OCI-LY1 (cell line): Measurements from ENCODE around the gene REX1BD.

Source experiments
- H2AFZ ChIP-seq: fragments of 200-600 bp; sonication (generic), shearing (Covaris generic); 2 replicates; pipeline ENCODE4 v1.6.0; 2014; ENCODE audit warnings: antibody characterized with exemption, mild to moderate bottlenecking, low read length
- H3F3A ChIP-seq: fragments of 200-600 bp; sonication (generic), shearing (Covaris generic); 2 replicates; pipeline ENCODE4 v1.6.0; 2014; ENCODE audit warnings: mild to moderate bottlenecking, antibody characterized with exemption, low read length, moderate library complexity; ENCODE audit not compliant: insufficient read depth
- H3K27ac ChIP-seq: fragments of 200-600 bp; sonication (generic); 2 replicates; pipeline ENCODE4 v1.5.1; 2014; ENCODE audit warnings: low read length, mixed run types, mild to moderate bottlenecking, low read depth; ENCODE audit not compliant: poor library complexity, severe bottlenecking
- H3K27me3 ChIP-seq: fragments of 200-600 bp; sonication (generic); 2 replicates; pipeline ENCODE4 v1.6.0; 2014; ENCODE audit warnings: antibody characterized with exemption, mild to moderate bottlenecking, low read length, moderate library complexity; ENCODE audit not compliant: insufficient read depth
- H3K36me3 ChIP-seq: fragments of 200-600 bp; sonication (generic); 2 replicates; pipeline ENCODE4 v1.6.1; 2014; ENCODE audit warnings: mild to moderate bottlenecking, antibody characterized with exemption, low read length, moderate library complexity, mixed read lengths; ENCODE audit not compliant: insufficient read depth
- H3K4me1 ChIP-seq: fragments of 200-600 bp; sonication (generic); 2 replicates; pipeline ENCODE4 v1.5.1; 2014; ENCODE audit warnings: mild to moderate bottlenecking, low read length, moderate library complexity; ENCODE audit not compliant: insufficient read depth, severe bottlenecking
- H3K4me2 ChIP-seq: fragments of 200-600 bp; sonication (generic), shearing (Covaris generic); 2 replicates; pipeline ENCODE4 v1.6.1; 2014; ENCODE audit warnings: low read length
- H3K4me3 ChIP-seq: fragments of 200-600 bp; sonication (generic); 2 replicates; pipeline ENCODE4 v1.5.1; 2014; ENCODE audit warnings: low read length, low read depth, mild to moderate bottlenecking, mixed read lengths; ENCODE audit not compliant: poor library complexity, severe bottlenecking
- H3K79me2 ChIP-seq: fragments of 200-600 bp; shearing (Covaris generic); 2 replicates; pipeline ENCODE4 v1.6.1; 2016; ENCODE audit warnings: mixed run types, low read length, mixed read lengths; ENCODE audit not compliant: insufficient read depth
- H3K9ac ChIP-seq: fragments of 200-600 bp; sonication (generic), shearing (Covaris generic); 2 replicates; pipeline ENCODE4 v1.6.1; 2014; ENCODE audit warnings: mild to moderate bottlenecking, low read length, mixed read lengths
- H3K9me2 ChIP-seq: fragments of 200-600 bp; sonication (generic), shearing (Covaris generic); 2 replicates; pipeline ENCODE4 v1.6.1; 2014; ENCODE audit warnings: low read depth, mild to moderate bottlenecking, low read length, mixed read lengths
- H3K9me3 ChIP-seq: fragments of 200-600 bp; shearing (Covaris generic); 2 replicates; pipeline ENCODE4 v1.6.1; 2014; ENCODE audit warnings: low read length, mixed read lengths
- H4K20me1 ChIP-seq: fragments of 200-600 bp; sonication (generic), shearing (Covaris generic); 2 replicates; pipeline ENCODE4 v1.6.0; 2016; ENCODE audit warnings: mild to moderate bottlenecking, low read length; ENCODE audit not compliant: insufficient read depth
- CTCF ChIP-seq: fragments of 200-600 bp; sonication (generic), shearing (Covaris generic); IDR thresholded peaks from 2 replicates; pipeline ENCODE4 v1.5.1; 2017; ENCODE audit warnings: mild to moderate bottlenecking, antibody characterized with exemption, low read length, moderate library complexity, mixed read lengths
- EZH2 ChIP-seq: fragments of 200-600 bp; sonication (generic), shearing (Covaris generic); IDR thresholded peaks from 2 replicates; pipeline ENCODE4 v1.8.0; 2017; ENCODE audit warnings: borderline replicate concordance, mixed run types, mild to moderate bottlenecking, antibody characterized with exemption, low read length, moderate library complexity, mixed read lengths

REX1BD gene

DNA sequence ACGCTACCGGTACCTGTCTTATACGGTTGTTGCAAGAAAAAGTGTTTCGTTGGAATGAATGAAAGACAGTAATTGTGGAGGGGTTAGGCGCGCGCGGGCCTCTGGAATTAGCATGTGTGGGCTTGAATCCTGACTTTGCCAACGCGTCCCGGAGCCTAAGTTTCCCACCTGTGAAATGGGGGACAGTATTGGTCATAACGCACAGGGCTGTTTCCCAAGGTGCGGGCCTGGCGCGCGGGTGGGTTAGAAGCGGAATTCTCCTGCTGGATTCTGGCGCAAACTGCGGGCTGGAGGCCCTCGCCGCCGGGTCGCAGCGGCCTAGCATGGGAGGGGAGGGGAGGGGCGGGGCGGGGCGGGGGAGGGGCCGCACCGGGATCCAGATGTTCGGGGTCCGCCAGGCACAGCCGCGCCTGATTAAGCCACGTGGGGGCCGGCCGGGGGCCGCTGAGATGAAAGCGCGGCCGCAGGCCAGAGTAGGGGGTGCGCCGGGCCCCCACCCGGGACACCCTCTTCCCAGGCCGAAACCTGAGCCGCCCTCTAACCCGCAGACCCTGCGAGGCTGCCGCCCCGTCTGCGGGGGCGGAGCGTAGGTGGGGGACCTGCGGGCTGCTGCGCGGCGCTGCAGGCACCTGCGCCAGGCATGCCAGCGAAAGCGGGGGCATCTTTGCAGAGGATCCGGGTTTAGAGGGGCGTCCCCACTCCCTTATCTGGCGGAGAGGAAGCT is 22.9 kb downstream of the REX1BD start:
- no peak overlapping the region for H2AFZ ChIP-seq
- H4K20me1 ChIP-seq = no peaks in the 10 kb centered on the region
- no peaks in the 10 kb centered on the region for H3K9me3 ChIP-seq
- no peak overlapping the region for H3K27ac ChIP-seq
- H3K4me3 ChIP-seq = no peak overlapping the region
- H3K4me2 ChIP-seq = peak overlapping the region; percentile 29; the same call in 1 of the 2 replicates
- H3F3A ChIP-seq = no peaks in the 10 kb centered on the region
- TF ChIP-seq EZH2 (no peak), CTCF (no peak)
- no peak overlapping the region for H3K9ac ChIP-seq
- peaks cover 17% of the 10 kb centered on the region for H3K27me3 ChIP-seq
- H3K36me3 ChIP-seq = no peaks in the 10 kb centered on the region
- no peaks in the 10 kb centered on the region for H3K9me2 ChIP-seq
- H3K79me2 ChIP-seq = no peaks in the 10 kb centered on the region
- no peaks in the 10 kb centered on the region for H3K4me1 ChIP-seq

- Histone ChIP-seq H3K4me2 (peak overlapping the region; percentile 29; the same call in 1 of the 2 replicates), H3K27ac (no peak overlapping the region), H3K4me1 (no peaks in the 10 kb centered on the region), H3F3A (no peaks in the 10 kb centered on the region), H4K20me1 (no peaks in the 10 kb centered on the region), H3K9me3 (no peaks in the 10 kb centered on the region), H3K4me3 (no peak overlapping the region), H3K9me2 (no peaks in the 10 kb centered on the region), H2AFZ (no peak overlapping the region), H3K9ac (no peak overlapping the region), H3K79me2 (no peaks in the 10 kb centered on the region), H3K27me3 (peaks cover 22% of the 10 kb centered on the region), H3K36me3 (no peaks in the 10 kb centered on the region)
- TF ChIP-seq EZH2 (no peak), CTCF (no peak)
These were observed 23.6 kb downstream of the REX1BD start for GRCh38 chr19:18612051-18612771.

DNA sequence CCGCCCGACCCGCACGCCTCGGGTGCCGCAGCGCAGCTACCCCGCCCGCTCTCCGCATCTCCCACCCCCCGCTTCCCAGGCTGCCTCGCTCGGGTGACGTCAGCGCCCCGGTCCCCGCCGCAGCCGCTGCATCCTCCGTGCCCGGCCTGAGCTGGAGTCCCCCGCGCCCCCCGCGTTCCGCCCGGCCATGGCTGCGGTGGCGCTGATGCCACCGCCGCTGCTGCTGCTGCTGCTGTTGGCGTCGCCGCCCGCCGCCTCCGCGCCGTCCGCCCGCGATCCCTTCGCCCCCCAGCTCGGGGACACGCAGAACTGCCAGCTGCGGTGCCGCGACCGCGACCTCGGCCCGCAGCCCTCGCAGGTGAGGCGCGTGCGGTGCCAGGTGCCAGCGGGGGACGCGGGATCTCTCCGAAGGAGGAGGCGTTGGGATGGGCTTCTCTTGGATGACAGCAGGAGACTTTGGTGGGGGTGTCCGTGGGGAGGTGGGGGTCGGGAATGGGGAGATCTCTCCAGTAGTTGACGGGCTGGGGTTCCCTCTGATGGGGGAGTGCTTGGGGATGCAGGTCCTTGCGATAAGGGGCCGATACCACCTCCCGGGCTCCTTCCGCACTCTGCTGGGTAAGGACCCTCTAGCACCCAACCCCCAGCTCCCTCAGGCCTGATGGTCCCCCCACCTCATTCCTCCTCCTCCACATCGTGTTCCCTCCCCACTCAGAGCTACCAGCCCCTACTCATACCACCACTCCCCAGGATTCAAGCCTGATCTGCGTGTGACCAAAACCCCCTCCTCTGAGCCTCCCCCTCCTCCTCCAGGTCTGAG is 24.4 kb downstream of the REX1BD start, which contains the start of gene TMEM59L:
TMEM59L (plus strand) TSS at position 99 of the 817 bp plus-strand sequence; CDS start at position 188, 89 bp downstream.
- Histone ChIP-seq H3K4me3 (no peak within 1 kb of the TSS), H3K27ac (no peak within 1 kb of the TSS), H3K4me2 (peak within 1 kb of the TSS; percentile 29; the same call in 1 of the 2 replicates), H3K4me1 (no peaks in the 10 kb centered on the region), H2AFZ (no peak within 1 kb of the TSS), H3F3A (no peaks in the 10 kb centered on the region), H4K20me1 (no peaks in the 10 kb centered on the region), H3K9me2 (no peaks in the 10 kb centered on the region), H3K9ac (no peak within 1 kb of the TSS), H3K36me3 (no peaks in the 10 kb centered on the region), H3K9me3 (no peaks in the 10 kb centered on the region), H3K27me3 (peaks cover 25% of the 10 kb centered on the region), H3K79me2 (no peaks in the 10 kb centered on the region)
- TF ChIP-seq EZH2 (no peak), CTCF (no peak)
